Caki2 (cell line): Measurements from ENCODE around the gene PRRT1B. TPM values are rescaled to one million over a fixed set of nuclear protein-coding genes. Genes with fewer than 3 reads are reported as not detected.

Experiments
- DNase-seq: peaks from one replicate; pipeline ENCODE4 v3.0.0-alpha.2; 2015; ENCODE audit warnings: low read depth
- in situ Hi-C: cut with HindIII; loops from 2 replicates; pipeline ENCODE4 v1.10.0; 2016; ENCODE audit warnings: low sequenced_read_pairs, low pct_unique_long_range_greater_than_20kb, mixed read lengths
- total RNA-seq: library from RNA; depleted of rRNA; stranded (reverse); fragments of >200 nt; shearing (Covaris generic); gene quantifications from 2 replicates; pipeline ENCODE4 v1.2.3, GENCODE V29; 2014; ENCODE audit warnings: low replicate concordance

The PRRT1B gene
- total RNA-seq, 1 experiment from 2014 or later: not detected

DNA sequence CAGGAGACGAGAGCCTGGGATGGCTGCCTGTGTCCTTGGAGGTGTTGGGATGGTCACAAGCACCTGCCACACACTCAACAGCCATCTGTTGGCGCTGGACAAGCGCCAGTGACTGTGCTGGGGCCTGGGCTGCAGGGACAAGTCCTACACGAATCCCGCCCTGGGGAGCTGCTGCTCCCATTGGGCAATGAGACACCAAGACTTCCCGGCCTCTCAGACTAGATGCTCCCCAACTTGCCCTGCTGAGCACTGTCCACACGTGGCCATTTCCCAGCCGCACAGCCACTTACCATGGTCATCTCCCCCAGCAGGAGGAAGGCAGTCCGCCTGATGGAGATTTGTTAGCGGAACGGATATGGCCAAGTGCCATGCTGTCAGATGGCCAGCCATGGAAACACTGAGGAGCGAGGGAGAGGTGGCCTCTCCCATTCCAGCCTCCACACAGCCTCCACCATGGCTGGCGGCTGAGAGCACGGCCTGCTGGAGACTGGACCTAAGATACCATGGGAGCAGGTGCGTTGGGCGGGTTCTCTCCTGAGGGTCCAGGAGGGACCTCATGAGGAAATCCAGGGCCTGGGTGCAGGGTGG lies 43.9 kb downstream of the PRRT1B start:
- in situ Hi-C loops: no loop called here
- no peak for DNase-seq

- in situ Hi-C loops: no loop called here
- no peak for DNase-seq
These were observed 44.7 kb downstream of the PRRT1B start for GRCh38 chr9:131589993-131590392.

GRCh38 chr9:131590449-131590848 lies 45.1 kb downstream of the PRRT1B start:
- in situ Hi-C loops: no loop called here
- DNase-seq: no peak

GRCh38 chr9:131590907-131591844 lies 45.9 kb downstream of the PRRT1B start:
- peak; percentile 68 for DNase-seq
- in situ Hi-C loops: no loop called here

DNA sequence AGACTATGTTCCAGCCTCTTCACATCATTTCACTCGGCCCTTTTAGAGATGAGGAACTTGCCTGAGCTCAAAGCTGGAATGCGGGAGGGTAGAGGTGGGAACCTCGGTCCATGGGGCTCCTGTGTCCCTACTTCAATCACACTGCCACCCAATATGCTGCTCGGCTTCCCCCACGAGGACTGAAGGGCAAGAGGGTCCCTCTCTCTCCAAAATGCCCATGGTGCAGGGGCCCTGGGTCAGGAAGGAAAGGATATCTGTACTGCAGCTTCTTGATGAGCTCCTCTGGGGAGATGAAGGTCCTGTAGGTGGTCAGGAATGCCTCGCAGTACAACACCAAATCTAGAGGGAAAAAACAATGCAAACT lies 46.5 kb downstream of the PRRT1B start:
- in situ Hi-C loops: no loop called here
- no peak for DNase-seq

GRCh38 chr9:131593091-131593820 lies 47.9 kb downstream of the PRRT1B start:
- in situ Hi-C loops: no loop called here
- DNase-seq: no peak

DNA sequence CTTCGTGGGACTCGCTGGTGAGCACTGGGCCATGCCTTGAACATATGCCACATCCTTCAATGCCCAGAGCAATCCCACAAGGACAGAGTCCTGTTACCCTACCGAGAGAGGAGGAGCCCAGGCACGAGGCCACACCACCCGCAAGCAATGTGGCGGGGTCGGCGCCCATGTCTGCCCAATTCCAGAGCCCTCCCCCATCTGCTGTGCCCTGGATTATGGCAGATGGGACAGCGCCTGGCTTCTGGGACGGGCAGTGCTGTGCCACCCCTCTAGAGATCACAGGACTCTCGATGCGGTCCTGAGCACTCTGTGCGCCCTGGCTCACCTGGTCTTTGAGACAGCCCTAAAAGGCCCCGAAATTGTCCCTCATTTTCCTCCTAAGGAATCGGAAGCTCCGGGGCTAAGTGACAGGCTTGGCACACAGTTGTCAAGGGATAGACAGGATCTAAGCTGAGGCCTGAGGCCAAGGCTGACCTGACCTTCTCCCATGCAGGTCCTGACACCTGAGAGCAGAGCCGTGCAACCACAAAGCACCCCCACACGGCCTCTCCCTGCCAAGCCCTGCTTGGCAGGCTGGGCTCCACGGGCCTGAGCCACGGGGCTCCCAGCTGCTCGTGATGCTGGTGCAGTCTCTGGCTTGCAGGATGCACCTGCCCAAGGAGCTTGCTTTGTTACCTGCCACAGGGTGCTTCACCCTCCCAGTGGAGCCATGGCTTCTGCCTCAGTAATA lies 48.8 kb downstream of the PRRT1B start:
- in situ Hi-C loops: no loop called here
- no peak for DNase-seq

- in situ Hi-C loops: no loop called here
- no peak for DNase-seq
These were observed 49.8 kb downstream of the PRRT1B start for GRCh38 chr9:131594906-131595665.

- DNase-seq: peak; percentile 74
- in situ Hi-C loops: no loop called here
These were observed 50.5 kb downstream of the PRRT1B start for GRCh38 chr9:131595696-131596429.

DNA sequence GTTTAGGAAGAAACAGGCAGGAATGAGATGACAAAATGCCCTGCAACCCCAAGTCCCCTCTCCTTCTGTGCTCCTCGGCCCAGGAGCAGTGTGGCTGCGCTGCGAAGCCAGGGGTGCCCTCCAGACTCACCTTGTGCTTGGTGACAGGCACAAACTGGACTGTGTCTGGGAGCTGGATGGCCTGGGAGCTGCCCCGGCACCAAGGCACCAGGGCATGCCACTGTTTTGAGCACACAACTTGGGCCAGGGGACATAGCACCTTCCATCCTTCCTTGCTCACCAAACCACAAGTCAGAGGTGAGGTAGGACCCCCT lies 51.1 kb downstream of the PRRT1B start:
- in situ Hi-C loops: no loop called here
- no peak for DNase-seq

DNA sequence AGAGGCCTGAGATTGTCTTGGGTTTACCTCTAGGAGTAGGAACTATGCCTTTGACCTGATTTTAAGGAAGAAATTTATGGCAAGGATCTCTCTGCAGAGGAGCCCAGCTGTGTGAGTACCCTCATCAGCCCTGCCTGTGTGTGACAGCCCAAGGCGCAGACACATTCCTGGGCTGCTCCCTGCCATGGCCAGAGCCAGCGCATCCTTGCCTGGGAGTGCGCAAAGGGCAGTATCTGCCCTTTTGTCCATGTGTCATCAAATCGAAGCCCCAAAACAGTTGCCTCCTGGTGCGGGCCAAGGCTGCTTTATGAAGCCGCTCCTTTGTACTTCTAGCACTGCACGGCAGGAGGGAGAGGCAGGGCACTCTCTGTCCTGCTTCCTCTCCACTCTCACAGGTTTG lies 51.9 kb downstream of the PRRT1B start:
- no peak for DNase-seq
- in situ Hi-C loops: no loop called here

GRCh38 chr9:131598121-131598520 lies 52.8 kb downstream of the PRRT1B start:
- in situ Hi-C loops: no loop called here
- DNase-seq: no peak

DNA sequence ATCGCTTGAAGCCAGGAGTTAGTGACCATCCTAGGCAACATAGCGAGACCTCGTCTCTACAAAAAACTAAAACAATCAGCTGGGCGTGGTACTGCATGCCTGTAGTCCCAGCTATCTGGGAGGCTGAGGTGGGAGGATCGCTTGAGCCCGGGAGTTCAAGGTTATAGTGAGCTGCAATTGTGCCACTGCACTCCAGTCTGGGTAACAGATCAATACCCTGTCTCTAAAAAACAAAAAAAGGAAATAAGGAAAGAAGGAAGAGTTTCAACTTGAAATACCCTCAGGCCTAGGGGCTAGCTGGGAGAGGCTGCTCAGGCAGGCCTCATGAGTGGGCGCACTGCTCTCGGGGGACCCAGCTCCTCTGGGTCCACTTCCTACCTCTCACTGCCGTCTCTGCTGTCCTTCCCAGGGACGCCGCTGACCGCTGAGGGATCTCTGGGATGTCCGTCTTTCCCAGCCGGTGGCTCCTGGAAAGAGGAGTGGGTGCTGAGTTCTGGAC lies 56.4 kb downstream of the PRRT1B start:
- no peak for DNase-seq
- in situ Hi-C loops: no loop called here

DNA sequence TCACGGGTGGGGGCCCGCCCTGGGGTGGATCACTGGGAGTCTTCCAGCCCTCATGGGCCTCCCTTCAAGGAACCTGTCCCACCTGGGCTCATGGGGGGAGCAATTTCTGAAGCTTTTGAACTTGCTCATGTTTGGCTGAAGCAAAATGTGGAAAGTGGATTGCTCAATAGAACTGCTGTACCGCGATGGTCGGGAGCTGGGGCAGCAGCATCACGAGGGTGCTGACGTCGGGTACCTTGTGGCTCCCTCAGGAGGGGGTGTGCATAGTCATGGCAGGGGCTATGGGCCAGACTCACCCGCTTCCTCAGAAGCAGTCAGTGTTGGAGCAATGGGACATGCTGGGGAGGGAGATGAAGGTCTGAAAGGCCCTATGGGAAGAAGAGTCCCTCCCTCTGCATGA lies 57.9 kb downstream of the PRRT1B start:
- in situ Hi-C loops: no loop called here
- no peak for DNase-seq

DNA sequence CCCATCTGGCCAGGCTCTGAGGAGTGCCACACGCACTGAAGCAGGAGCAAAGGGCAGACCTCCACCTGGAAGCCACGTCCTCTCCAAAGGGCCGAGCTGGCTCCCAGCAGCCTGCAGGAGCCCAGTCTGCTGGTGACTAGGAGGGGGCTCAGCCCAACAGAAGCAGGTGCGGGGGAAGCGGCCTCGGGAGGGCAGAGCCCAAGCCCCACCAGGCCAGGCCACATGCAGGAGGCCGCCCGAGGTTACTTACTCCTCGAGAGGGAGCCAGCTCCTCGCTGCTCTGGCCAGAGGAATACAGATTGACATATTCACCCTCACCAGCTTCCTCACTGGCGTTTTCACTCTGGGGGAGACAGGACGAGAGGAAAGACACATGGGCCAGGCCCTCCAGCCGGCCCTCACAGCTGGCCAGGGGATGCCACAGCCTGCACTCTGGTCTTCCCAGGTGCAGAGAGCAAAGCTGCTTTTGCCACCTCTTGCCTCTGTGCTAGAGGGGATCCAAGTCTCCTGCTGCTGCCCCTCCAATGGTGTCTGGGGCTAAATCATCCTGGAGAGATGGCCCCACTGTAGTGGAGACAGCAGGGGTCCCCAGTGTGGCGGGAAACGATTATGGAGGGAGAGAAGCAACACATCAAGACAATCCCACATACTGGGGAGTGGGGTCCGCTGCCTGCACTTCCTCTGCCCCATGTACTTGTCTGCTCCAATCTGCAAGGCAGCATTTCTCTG lies 58.6 kb downstream of the PRRT1B start:
- in situ Hi-C loops: no loop called here
- no peak for DNase-seq

- in situ Hi-C loops: no loop called here
These were observed 60.7 kb downstream of the PRRT1B start for GRCh38 chr9:131605770-131606590.

More at GRCh38 chr9:131605770-131606590, 60.7 kb downstream of the PRRT1B start:
- peak; percentile 53 for DNase-seq
